ENCODE data around the gene XPO5. TPM values are rescaled to one million over a fixed set of nuclear protein-coding genes. Genes with fewer than 3 reads are reported as not detected.
A peak's percentile ranks its signal among the peaks of the same experiment; 100 is the strongest.

The XPO5 gene
- total RNA-seq, 1 donor from 2014 or later, result 31.6 TPM

- DNase-seq (ENCODE audit: low spot score), result no peak
Observed at GRCh38 chr6:43517505-43518357, 58.1 kb downstream of the XPO5 start.

GRCh38 chr6:43516697-43517504, 58.9 kb downstream of the XPO5 start, which contains the start of the genes POLR1C and YIPF3:
Gene POLR1C (plus strand): TSS chr6:43517089. CDS start chr6:43517110, 21 bp downstream.
Gene YIPF3 (minus strand): TSS chr6:43516926. CDS start chr6:43516807, 119 bp downstream.
- peak; percentile 99 for DNase-seq (ENCODE audit: low spot score)

- no peak for DNase-seq (ENCODE audit: low spot score)
Observed at GRCh38 chr6:43516367-43516696, 59.5 kb downstream of the XPO5 start.

GRCh38 chr6:43515808-43516207, 60.0 kb downstream of the XPO5 start:
- DNase-seq (ENCODE audit: low spot score), result no peak

GRCh38 chr6:43511824-43512415, 63.9 kb downstream of the XPO5 start:
- no peak for DNase-seq (ENCODE audit: low spot score)

GRCh38 chr6:43510827-43511163, 65.0 kb downstream of the XPO5 start:
- peak; percentile 49 for DNase-seq (ENCODE audit: low spot score)

GRCh38 chr6:43509984-43510826, 65.6 kb downstream of the XPO5 start, which contains the start of gene LRRC73:
Gene LRRC73 (minus strand): TSS chr6:43510346. CDS start chr6:43509785, 561 bp downstream.
- peak; percentile 90 for DNase-seq (ENCODE audit: low spot score)

GRCh38 chr6:43509142-43509983, 66.5 kb downstream of the XPO5 start:
- DNase-seq (ENCODE audit: low spot score), result no peak

GRCh38 chr6:43508481-43509141, 67.2 kb downstream of the XPO5 start:
- no peak for DNase-seq (ENCODE audit: low spot score)

GRCh38 chr6:43506667-43507471, 69.0 kb downstream of the XPO5 start:
- DNase-seq (ENCODE audit: low spot score), result peak; percentile 87

- no peak for DNase-seq (ENCODE audit: low spot score)
Observed at GRCh38 chr6:43506171-43506570, 69.7 kb downstream of the XPO5 start.

GRCh38 chr6:43505718-43506117, 70.1 kb downstream of the XPO5 start:
- no peak for DNase-seq (ENCODE audit: low spot score)

- DNase-seq (ENCODE audit: low spot score), result no peak
Observed at GRCh38 chr6:43504756-43505593, 70.9 kb downstream of the XPO5 start.

GRCh38 chr6:43503443-43503842, 72.4 kb downstream of the XPO5 start:
- no peak for DNase-seq (ENCODE audit: low spot score)

GRCh38 chr6:43502666-43503065, 73.2 kb downstream of the XPO5 start:
- DNase-seq (ENCODE audit: low spot score), result no peak

GRCh38 chr6:43500921-43501320, 74.9 kb downstream of the XPO5 start:
- no peak for DNase-seq (ENCODE audit: low spot score)

GRCh38 chr6:43499028-43499815, 76.6 kb downstream of the XPO5 start:
- DNase-seq (ENCODE audit: low spot score), result no peak
